ENCODE data around the gene MBD6.

The MBD6 gene

DNA sequence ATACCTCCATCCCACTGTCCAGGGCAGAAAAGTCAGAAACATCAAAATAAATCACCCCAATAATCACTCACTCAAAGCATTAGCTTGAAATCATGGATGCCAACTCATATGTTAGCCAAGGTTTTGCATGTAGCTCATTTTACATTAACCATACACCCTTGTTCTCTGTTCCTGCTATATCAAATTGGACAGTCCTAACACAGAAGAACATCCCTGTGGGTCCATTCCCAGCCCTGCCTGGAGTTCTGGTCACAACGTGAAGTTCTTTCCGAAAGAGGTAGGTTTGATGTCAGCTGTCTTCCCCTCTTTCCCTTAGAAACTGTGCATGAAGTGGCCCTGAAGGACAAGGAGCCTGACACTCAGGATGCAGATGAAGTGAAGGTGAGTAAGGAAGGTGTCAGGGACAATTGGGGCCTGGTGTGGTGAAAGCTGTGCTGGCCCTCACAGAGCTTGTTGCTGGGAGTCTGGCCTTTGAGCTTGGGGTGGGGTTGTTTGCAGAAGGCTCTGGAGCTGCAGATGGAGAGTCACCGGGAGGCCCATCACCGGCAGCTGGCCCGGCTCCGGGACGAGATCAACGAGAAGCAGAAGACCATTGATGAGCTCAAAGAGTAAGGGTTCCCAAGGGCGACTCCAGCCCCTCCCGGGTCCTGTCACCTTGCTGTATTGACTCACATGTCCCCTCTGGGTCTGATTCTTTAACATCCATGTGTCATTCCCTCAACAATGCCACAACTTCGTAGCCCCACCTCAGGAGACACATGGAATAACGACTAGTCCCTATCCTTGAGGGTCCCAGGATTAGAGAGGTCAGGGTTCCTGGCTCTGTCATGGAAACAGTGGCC, 53.4 kb downstream of the MBD6 start:
- H3K27ac ChIP-seq (replicated peaks): no peak overlapping the region
- H3K27me3 ChIP-seq (ENCODE audit: insufficient read depth, poor library complexity, severe bottlenecking): no peaks in the 10 kb centered on the region
- TF ChIP-seq SPI1 (IDR thresholded peaks at IDR 0.05; ENCODE audit: borderline replicate concordance, low read depth): no peak
- no peak for TF ChIP-seq GABPA (IDR thresholded peaks at IDR 0.05; ENCODE audit: low read depth)
- no peak for TF ChIP-seq POLR2AphosphoS5 (IDR thresholded peaks at IDR 0.05; ENCODE audit: low read depth)
- TF ChIP-seq, protein P1, sequence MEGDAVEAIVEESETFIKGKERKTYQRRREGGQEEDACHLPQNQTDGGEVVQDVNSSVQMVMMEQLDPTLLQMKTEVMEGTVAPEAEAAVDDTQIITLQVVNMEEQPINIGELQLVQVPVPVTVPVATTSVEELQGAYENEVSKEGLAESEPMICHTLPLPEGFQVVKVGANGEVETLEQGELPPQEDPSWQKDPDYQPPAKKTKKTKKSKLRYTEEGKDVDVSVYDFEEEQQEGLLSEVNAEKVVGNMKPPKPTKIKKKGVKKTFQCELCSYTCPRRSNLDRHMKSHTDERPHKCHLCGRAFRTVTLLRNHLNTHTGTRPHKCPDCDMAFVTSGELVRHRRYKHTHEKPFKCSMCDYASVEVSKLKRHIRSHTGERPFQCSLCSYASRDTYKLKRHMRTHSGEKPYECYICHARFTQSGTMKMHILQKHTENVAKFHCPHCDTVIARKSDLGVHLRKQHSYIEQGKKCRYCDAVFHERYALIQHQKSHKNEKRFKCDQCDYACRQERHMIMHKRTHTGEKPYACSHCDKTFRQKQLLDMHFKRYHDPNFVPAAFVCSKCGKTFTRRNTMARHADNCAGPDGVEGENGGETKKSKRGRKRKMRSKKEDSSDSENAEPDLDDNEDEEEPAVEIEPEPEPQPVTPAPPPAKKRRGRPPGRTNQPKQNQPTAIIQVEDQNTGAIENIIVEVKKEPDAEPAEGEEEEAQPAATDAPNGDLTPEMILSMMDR (IDR thresholded peaks at IDR 0.05; ENCODE audit: insufficient read depth, low read length): no peak
- no peak for DNase-seq (ENCODE audit: low read depth in 1 of 2, low spot score in 1 of 2)
- no peak overlapping the region for H3K4me3 ChIP-seq (replicated peaks; ENCODE audit: insufficient read depth, low read length)

DNA sequence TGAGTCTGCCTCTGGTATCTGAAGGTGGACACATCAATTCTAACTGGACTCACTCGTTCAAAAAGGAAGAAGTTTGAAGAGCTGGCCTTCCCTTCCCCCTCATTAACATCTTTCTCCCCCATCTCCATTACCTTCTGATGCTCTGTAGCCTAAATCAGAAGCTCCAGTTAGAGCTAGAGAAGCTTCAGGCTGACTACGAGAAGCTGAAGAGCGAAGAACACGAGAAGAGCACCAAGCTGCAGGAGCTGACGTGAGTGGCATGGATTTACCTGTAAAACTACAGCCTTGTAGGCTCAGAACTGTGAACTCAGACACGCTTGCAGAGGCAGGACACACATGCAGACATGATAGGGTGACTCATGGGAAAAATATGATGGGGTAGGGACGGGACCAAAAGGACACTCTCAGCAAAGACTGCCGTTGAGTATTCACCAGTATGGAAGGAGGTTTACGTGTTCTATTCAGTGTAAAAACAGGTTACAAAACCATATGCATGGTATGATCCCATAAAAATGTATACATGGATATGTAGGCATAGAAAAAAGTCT, 54.1 kb downstream of the MBD6 start:
- H3K4me3 ChIP-seq (replicated peaks; ENCODE audit: insufficient read depth, low read length): no peak overlapping the region
- no peak for DNase-seq (ENCODE audit: low read depth in 1 of 2, low spot score in 1 of 2)
- no peak overlapping the region for H3K27ac ChIP-seq (replicated peaks)
- TF ChIP-seq SPI1 (IDR thresholded peaks at IDR 0.05; ENCODE audit: borderline replicate concordance, low read depth) (no peak), GABPA (IDR thresholded peaks at IDR 0.05; ENCODE audit: low read depth) (no peak), POLR2AphosphoS5 (IDR thresholded peaks at IDR 0.05; ENCODE audit: low read depth) (no peak)
- TF ChIP-seq, protein P1 (IDR thresholded peaks at IDR 0.05; ENCODE audit: insufficient read depth, low read length): no peak
- TF ChIP-seq, protein P2, sequence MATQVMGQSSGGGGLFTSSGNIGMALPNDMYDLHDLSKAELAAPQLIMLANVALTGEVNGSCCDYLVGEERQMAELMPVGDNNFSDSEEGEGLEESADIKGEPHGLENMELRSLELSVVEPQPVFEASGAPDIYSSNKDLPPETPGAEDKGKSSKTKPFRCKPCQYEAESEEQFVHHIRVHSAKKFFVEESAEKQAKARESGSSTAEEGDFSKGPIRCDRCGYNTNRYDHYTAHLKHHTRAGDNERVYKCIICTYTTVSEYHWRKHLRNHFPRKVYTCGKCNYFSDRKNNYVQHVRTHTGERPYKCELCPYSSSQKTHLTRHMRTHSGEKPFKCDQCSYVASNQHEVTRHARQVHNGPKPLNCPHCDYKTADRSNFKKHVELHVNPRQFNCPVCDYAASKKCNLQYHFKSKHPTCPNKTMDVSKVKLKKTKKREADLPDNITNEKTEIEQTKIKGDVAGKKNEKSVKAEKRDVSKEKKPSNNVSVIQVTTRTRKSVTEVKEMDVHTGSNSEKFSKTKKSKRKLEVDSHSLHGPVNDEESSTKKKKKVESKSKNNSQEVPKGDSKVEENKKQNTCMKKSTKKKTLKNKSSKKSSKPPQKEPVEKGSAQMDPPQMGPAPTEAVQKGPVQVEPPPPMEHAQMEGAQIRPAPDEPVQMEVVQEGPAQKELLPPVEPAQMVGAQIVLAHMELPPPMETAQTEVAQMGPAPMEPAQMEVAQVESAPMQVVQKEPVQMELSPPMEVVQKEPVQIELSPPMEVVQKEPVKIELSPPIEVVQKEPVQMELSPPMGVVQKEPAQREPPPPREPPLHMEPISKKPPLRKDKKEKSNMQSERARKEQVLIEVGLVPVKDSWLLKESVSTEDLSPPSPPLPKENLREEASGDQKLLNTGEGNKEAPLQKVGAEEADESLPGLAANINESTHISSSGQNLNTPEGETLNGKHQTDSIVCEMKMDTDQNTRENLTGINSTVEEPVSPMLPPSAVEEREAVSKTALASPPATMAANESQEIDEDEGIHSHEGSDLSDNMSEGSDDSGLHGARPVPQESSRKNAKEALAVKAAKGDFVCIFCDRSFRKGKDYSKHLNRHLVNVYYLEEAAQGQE (IDR thresholded peaks at IDR 0.05; ENCODE audit: insufficient replicate concordance, low read depth): no peak
- H3K27me3 ChIP-seq (ENCODE audit: insufficient read depth, poor library complexity, severe bottlenecking): no peaks in the 10 kb centered on the region

DNA sequence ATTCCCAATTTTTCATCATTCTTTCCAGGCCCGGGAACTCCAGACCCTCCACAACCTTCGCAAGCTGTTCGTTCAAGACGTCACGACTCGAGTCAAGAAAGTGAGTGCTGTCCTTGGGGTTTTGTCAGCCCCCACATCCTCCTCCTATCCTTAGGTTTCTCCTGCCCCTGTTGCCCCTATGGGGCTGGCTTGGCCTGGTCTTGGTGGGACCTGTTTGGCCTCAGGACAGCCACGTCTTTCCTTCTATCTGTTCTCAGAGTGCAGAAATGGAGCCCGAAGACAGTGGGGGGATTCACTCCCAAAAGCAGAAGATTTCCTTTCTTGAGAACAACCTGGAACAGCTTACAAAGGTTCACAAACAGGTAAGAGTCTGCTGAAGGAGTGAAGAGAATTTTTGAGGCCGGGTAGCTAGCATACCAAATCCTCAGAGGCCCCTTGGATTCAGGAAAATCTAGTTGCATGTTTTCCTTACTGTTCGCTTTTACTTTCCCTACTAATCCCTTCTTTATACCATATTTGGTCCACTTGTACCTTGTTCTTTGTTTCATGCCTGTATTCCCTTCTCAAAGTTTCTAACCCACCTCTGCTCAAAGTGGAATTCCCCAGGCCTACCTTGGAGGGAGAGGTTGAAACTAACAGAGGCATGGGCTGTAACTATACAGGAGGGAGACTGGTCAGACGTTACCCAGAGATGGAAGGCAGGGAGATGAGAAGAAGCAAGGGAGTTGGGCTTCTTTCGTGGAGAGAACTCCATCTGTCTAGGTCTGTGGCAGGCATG, 55.5 kb downstream of the MBD6 start:
- no peak for DNase-seq (ENCODE audit: low read depth in 1 of 2, low spot score in 1 of 2)
- Histone ChIP-seq H3K4me3 (replicated peaks; ENCODE audit: insufficient read depth, low read length) (no peak overlapping the region), H3K27ac (replicated peaks) (no peak overlapping the region), H3K27me3 (ENCODE audit: insufficient read depth, poor library complexity, severe bottlenecking) (no peaks in the 10 kb centered on the region)
- TF ChIP-seq, protein P2 (IDR thresholded peaks at IDR 0.05; ENCODE audit: insufficient replicate concordance, low read depth): no peak
- TF ChIP-seq SPI1 (IDR thresholded peaks at IDR 0.05; ENCODE audit: borderline replicate concordance, low read depth) (no peak), GABPA (IDR thresholded peaks at IDR 0.05; ENCODE audit: low read depth) (no peak)
- TF ChIP-seq, protein P1 (IDR thresholded peaks at IDR 0.05; ENCODE audit: insufficient read depth, low read length): no peak

Data from HL-60 (cell line).